Measurements from ENCODE around the gene LAMA5.
"Not testable (repeated sequence)": the region's sequence is repeated elsewhere in the genome, so short reads cannot be mapped to it uniquely, and the experiment has no call there.

The LAMA5 gene

DNA sequence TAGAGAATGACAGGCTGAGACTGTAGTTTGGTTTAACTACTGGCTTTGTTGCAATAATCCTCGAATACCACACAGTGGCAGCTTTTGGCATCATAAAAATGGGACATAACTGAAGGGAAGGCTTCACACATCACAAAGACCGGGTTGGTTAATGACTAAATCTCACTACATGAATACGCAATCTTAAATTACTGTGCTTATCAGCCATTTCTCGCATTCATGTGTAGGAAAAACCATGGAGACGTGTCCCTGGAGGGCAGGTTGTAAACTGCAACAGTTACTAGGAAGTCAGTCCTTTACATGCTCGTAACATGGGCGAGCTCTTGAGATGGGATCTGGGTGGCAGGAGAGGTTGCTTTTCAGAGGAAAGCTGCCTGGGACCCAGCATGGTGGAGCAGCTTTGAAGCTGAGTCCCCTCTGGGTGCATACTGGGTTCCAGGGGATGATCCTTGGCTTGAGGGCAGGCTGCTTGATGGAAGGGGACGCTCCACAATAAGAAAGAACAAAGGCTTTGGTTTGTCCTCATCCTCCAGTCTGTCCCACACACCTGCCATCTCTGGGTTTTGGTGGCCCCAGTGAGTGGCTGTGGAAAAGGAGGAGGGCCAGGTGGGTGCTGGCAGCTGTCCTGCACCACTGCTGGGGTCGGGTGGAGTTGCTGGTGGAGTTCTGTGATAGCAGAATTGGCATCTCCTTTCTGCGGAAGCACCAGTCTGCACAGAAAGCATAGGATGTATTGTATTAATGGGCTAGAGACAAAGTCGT, 21.9 kb upstream of the LAMA5 start:
- no peak for DNase-seq

GRCh38 chr20:62387933-62388635, 21.0 kb upstream of the LAMA5 start:
- DNase-seq = no peak

- no peak for DNase-seq
Measured at GRCh38 chr20:62387219-62387913, 20.3 kb upstream of the LAMA5 start.

GRCh38 chr20:62386383-62387218, 19.5 kb upstream of the LAMA5 start, which contains the start of gene RPS21:
TSS of gene RPS21 (plus strand) at chr20:62387103. CDS start at chr20:62387339, 236 bp downstream.
- DNase-seq = peak; percentile 87

GRCh38 chr20:62382306-62383198, 15.4 kb upstream of the LAMA5 start:
- DNase-seq = peak; percentile 40

- no peak for DNase-seq
Measured at GRCh38 chr20:62381842-62382241, 14.7 kb upstream of the LAMA5 start.

- peak; percentile 21 for DNase-seq
Measured at GRCh38 chr20:62381202-62381797, 14.2 kb upstream of the LAMA5 start.

DNA sequence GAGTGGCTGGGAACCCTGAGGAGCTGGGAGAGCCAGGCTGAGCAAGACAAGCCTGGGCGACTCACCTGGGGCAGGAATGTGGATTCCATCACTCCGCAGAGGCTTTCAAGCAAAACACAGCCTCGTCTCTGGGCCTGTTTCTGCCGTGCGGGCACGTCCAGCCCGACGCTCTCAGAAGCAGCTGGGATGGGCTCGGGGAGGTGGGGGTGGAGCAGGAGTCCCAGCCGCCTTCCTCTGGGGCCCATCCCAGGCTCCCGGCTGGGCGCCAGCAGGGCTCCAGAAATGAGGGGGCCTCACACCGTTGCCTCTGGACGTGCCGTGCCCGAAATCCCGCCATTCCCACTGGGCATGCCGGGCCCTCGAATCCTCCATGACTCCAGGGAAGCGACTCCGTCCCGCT, 11.1 kb upstream of the LAMA5 start:
- DNase-seq = no peak

GRCh38 chr20:62377615-62378178, 10.6 kb upstream of the LAMA5 start:
- DNase-seq = no peak

GRCh38 chr20:62377064-62377461, 10.0 kb upstream of the LAMA5 start:
- DNase-seq = no peak

DNA sequence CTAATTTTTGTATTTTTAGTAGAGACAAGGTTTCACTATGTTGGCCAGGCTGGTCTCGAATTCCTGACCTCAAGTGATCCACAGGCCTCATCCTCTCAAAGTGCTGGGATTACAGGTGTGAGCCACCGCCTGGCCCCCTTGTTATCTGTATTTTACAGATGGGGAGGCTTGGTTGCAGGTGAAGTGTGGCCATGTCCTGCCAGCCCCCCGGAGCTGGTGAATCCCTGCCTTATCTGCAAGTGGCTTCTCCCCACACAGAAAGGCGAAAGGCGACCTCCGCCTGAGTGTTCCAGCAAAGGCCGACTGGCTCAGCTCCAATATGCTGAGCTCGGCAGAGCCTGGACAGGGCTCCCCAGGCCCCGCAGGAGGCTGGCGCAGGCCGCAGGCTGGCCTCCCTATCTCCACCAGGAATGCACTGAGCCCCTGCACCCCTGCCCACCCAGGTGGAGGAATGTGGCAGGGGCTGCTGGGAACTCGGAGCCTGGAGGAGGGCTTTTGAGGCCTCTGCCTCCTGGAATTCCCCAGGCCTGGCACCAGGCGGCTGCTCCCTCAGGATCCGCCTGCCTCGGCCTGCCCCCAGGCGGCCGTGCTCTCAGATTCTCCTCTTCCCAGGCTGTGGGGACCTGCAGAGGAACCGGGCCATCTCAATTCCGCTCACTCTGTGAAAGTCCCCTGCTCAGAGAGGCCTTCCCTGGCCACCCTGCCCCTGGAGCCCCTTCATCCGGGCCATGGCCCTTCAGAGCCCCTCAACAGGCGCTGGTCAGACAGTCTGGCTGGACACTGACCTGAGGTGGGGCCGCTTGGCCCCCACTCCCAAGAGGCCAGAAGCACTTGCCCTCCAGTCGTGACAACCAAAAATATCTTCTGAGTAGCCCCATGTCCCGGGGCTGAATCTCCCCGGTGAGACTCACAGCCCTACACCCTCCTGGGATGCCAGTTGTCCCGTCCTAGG, 9.3 kb upstream of the LAMA5 start:
- no peak for DNase-seq

DNA sequence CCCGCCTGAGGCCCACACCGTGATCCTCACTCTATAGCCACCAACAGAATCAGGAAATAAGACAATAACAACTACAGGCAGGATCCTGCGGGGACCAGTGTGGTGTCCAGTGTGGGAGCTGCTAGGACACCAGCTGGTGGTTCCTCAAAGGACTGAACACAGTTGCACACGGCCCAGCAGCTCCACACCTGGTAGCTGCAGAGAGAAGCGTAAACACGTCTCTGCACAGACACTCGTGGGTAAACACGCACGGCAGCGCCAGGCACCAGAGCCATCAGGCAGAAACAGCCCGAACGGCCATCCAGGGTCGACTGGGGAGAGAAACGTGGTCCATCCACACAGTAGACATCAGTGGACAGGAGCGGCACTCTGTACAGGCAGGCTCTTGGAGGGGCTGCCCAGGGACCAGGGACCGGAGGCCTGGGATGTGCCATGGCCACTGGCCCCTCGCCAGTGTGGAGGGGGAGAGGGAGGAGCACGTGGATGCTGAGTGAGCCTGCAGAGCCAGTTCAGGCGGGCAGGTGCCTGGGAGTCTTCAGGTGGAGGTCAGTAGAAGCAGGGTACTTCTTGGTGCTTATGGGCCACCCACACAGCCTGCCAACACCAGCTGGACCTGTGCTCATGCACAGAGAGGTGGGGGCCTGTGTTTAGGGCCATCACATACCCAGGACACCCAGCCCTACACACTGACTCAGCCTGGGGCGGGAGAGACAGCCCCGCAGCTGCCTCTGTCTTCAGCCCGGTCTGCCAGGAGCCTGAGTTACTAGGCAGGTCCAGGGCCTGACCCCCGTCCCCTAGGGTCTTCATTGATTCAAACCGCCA, 7.4 kb upstream of the LAMA5 start:
- no peak for DNase-seq

- not testable (repeated sequence) for DNase-seq
Measured at GRCh38 chr20:62373631-62374179, 6.6 kb upstream of the LAMA5 start.

DNA sequence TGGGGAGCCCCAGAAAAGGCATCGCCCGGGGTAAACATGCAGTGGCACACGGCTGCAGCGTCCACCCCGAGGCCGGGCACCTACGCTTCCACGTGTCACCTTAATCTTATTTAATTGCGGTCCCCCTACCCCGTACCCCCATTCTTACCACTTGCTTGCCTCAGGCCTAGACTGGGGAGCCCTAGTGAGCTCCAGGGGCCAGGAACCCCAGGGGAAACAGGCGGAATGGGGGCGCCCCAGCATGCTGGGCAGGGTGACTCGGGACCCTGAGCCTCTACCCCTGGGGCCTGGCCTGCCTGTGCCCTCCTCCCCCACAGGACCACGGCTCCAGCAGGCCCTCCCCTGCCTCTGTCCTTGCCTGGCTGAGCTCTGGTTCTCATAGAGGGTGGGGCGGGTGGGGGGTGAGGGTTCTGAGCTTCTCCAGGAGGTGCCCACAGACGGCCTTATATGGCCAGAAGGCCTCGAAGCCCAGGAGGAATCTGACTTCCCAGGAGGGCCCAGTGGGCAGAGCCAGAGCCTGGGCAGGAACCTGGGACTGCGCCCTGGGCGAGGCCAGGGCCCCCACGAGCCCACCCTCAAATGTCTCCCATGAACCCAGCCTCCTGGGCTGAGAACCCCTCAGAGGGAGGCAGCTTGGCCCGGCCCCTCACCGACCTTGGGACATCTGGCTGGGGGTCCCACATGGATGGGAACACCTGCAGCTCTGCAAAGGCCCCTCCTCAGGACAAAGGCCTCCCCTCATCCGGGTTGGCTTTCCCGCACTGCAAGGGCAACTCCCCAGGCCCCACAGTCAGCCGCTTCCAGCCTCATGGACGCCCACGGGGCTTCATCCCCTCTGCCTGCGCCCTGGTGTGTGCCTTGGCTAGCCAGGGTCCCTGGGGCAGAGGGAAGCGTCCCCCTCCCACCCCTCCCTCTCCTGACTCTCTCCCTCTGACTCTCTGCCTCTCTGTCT, 5.2 kb upstream of the LAMA5 start:
- no peak for DNase-seq

DNA sequence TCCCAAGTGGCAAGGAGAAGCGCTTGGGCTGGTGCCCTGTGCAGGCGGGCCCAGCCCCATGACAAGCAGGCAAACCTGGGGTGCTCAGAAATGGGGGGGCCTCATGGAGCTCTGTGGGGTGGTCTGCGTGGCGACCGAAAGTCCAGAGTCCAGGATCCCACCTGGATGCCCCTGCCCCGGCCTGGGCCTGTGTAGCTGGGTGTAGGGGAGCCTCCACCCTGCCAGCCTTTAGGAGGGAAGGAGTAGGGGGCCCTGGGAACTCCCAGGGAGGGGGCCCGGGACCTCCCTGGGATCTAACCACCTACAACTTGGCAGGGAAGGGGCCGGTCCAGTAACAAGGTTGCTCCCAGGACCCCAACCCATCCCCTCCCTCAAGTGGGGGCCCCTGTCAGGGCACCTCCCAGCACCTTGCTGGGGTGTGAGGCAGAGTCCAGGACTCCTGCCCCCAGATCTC, 4.5 kb upstream of the LAMA5 start:
- DNase-seq = no peak

- DNase-seq = no peak
Measured at GRCh38 chr20:62370807-62371587, 3.9 kb upstream of the LAMA5 start.
